Cerebellar nuclear complex (tissue), 1 donor: Measurements from ENCODE around the gene PKP2.
A peak's percentile ranks its signal among the peaks of the same experiment; 100 is the strongest.

ENCODE experiments used
- DNase-seq, 2 experiments: peaks; one replicate each; lab custom pipeline; 2025; lab: John Stamatoyannopoulos, UW

Gene PKP2

GRCh38 chr12:32809196-32809595 is 87.4 kb downstream of the PKP2 start:
- no peak for DNase-seq

GRCh38 chr12:32804301-32804700 is 92.3 kb downstream of the PKP2 start:
- DNase-seq, result no peak

- no peak for DNase-seq
Measured at GRCh38 chr12:32801269-32801980, 95.2 kb downstream of the PKP2 start.

- DNase-seq, result no peak
Measured at GRCh38 chr12:32794281-32794680, 102.3 kb downstream of the PKP2 start.

GRCh38 chr12:32789916-32790315 is 106.7 kb downstream of the PKP2 start:
- no peak for DNase-seq

- DNase-seq, result no peak
Measured at GRCh38 chr12:32789446-32789845, 107.1 kb downstream of the PKP2 start.

- DNase-seq, result no peak
Measured at GRCh38 chr12:32788405-32788804, 108.2 kb downstream of the PKP2 start.

- DNase-seq, result no peak
Measured at GRCh38 chr12:32785557-32785956, 111.0 kb downstream of the PKP2 start.

- no peak for DNase-seq
Measured at GRCh38 chr12:32783029-32783428, 113.5 kb downstream of the PKP2 start.

GRCh38 chr12:32780071-32780470 is 116.5 kb downstream of the PKP2 start:
- DNase-seq, result no peak

- no peak for DNase-seq
Measured at GRCh38 chr12:32777691-32778175, 118.8 kb downstream of the PKP2 start.

GRCh38 chr12:32777159-32777558 is 119.4 kb downstream of the PKP2 start:
- DNase-seq, result no peak

GRCh38 chr12:32776258-32776657 is 120.3 kb downstream of the PKP2 start:
- DNase-seq, result no peak

GRCh38 chr12:32773691-32774090 is 122.9 kb downstream of the PKP2 start:
- DNase-seq, result no peak

GRCh38 chr12:32770141-32770540 is 126.4 kb downstream of the PKP2 start:
- no peak for DNase-seq

- DNase-seq, result no peak
Measured at GRCh38 chr12:32768518-32768917, 128.1 kb downstream of the PKP2 start.

- DNase-seq, result no peak
Measured at GRCh38 chr12:32765906-32766305, 130.7 kb downstream of the PKP2 start.

- DNase-seq, result no peak
Measured at GRCh38 chr12:32761716-32762115, 134.9 kb downstream of the PKP2 start.

- DNase-seq, result no peak
Measured at GRCh38 chr12:32757157-32757556, 139.4 kb downstream of the PKP2 start.

- no peak for DNase-seq
Measured at GRCh38 chr12:32756476-32757066, 140.0 kb downstream of the PKP2 start.

- peak; percentile 52 to 69 for DNase-seq
Measured at GRCh38 chr12:32755654-32756475, 140.7 kb downstream of the PKP2 start, which contains the start of gene YARS2. Gene YARS2, minus strand, starts transcription at chr12:32755897. Its CDS starts 23 bp downstream, at chr12:32755874.

- no peak for DNase-seq
Measured at GRCh38 chr12:32755051-32755653, 141.4 kb downstream of the PKP2 start.
